ENCODE data around the gene BLACAT1.

Gene BLACAT1

DNA sequence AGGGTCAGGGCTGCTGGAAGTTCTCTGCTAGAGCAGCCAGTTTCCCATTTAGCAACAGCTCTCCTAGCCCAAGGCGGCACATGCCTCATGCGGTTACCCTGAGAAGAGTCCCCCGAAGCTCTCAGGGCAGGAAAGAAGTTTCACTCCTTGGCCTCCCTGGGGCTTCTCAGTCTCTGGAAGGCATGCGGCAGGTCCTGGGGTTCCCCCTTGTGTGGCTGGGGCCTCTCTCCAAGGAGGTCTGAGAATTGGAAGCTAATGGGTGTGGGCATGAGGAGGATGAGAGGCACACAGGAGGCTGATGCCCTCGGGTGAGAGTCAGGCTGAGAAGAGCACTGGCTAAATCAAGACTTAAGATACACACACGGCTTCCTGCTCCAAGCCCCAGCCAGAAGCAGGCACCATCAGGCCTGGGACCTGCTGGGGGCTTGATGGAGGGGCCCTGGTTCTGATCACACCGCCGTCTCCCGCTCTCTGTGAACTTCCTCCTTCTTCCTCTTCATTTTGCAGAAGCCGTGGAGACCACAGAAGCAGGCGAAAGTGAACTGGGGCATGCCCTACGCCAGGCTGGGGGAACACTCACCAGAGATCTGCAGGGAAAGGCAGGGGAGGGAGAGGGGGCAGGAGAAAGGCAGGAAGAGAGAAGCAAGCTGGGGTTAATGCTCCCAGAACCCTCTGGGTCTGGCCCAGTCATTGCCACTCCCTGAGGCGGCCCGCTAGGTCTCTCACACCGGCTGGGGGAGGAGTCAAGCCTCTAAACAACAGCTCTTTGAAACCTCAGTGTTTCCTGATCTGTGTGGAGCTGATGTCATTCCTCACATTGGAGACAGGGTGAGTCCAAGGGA lies 15.1 kb downstream of the BLACAT1 start:
- no peak overlapping the region for H3K9ac ChIP-seq
- no peak overlapping the region for H3K4me3 ChIP-seq (ENCODE audit: low read depth, low read length)
- H3K4me1 ChIP-seq, result peaks cover 10% of the 10 kb centered on the region

DNA sequence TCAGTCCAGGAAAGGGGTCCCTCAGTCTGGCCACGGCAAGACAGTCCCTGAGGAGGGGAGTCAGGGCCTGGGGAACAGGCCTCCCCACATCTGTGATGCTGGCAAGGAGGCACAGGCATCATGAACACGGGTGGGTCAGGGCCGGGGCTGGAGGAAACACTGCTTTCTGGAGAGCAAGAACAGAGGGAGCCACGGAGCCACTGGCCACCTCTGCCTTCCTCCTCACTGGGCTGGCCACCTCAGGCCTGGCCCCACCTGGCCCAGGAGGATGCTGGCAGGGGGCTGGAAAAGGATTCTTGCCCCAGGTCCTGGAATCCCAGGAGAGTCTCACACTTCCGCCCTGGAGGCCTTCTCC lies 15.7 kb downstream of the BLACAT1 start:
- H3K4me1 ChIP-seq, result peaks cover 10% of the 10 kb centered on the region
- H3K27ac ChIP-seq, result no peak overlapping the region

More for the DNA sequence above, 15.1 kb downstream of the BLACAT1 start:
- Histone ChIP-seq H3K36me3 (ENCODE audit: control insufficient read depth, insufficient read depth, low read length) (no peaks in the 10 kb centered on the region), H3K27ac (no peak overlapping the region), H3K9me3 (ENCODE audit: control insufficient read depth, low read length) (no peaks in the 10 kb centered on the region), H3K4me2 (ENCODE audit: low read length) (no peak overlapping the region), H3K79me2 (no peaks in the 10 kb centered on the region), H3K27me3 (ENCODE audit: control insufficient read depth, insufficient read depth, low read length) (no peaks in the 10 kb centered on the region), H2AFZ (no peak overlapping the region)
- TF ChIP-seq, protein P1, sequence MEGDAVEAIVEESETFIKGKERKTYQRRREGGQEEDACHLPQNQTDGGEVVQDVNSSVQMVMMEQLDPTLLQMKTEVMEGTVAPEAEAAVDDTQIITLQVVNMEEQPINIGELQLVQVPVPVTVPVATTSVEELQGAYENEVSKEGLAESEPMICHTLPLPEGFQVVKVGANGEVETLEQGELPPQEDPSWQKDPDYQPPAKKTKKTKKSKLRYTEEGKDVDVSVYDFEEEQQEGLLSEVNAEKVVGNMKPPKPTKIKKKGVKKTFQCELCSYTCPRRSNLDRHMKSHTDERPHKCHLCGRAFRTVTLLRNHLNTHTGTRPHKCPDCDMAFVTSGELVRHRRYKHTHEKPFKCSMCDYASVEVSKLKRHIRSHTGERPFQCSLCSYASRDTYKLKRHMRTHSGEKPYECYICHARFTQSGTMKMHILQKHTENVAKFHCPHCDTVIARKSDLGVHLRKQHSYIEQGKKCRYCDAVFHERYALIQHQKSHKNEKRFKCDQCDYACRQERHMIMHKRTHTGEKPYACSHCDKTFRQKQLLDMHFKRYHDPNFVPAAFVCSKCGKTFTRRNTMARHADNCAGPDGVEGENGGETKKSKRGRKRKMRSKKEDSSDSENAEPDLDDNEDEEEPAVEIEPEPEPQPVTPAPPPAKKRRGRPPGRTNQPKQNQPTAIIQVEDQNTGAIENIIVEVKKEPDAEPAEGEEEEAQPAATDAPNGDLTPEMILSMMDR (IDR thresholded peaks at IDR 0.05), result no peak

DNA sequence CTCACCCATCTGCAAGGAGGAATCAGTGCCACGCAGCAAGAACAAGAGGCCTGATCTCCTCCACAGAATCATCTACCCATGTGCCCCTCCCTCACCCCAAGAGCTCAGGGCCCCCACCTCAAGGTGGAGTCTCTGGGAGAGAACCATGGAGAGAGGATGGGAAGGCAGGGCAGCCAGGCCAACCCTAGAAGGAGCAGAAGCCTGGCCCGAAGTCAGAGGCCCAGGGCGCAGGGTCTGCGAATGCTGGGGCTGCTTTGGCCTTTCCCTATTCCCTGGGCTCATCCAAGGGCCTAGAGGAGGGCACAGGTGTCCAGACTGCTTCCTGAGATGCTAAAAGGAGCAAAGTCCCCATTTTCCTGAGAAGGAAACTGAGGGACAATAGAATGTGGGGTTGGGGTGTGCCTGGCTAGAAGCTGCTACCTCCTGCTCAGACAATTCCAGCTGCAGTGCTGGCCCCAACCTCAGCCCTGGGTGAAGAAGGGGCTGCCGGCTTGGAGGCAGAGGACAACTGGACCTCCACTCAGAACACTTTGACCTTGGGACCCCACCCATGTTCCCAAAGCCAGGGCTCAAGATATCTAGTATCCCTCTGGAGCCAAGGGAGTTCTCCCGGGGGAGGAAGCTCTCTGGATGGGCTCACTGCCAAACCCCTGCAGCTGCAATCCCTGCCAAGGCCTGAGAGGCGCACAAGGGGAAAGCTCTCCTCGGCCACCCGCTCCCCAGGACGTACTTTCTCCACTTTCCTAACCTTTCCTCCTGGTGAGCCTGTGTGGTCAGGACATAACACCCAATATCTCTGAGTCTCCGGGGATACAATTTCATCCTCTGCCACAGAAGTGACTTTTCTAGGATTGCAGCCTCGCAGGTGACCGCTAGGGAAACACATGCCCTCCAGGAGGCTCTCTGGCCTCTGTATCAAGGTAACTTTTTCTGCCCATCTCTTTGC lies 17.4 kb downstream of the BLACAT1 start:
- H3K4me1 ChIP-seq, result peaks cover 10% of the 10 kb centered on the region
- no peak overlapping the region for H3K4me3 ChIP-seq (ENCODE audit: low read depth, low read length)
- no peaks in the 10 kb centered on the region for H3K36me3 ChIP-seq (ENCODE audit: control insufficient read depth, insufficient read depth, low read length)
- H2AFZ ChIP-seq, result no peak overlapping the region
- TF ChIP-seq, protein P1 (IDR thresholded peaks at IDR 0.05), result peak; percentile 67
- H3K4me2 ChIP-seq (ENCODE audit: low read length), result no peak overlapping the region
- H3K79me2 ChIP-seq, result no peaks in the 10 kb centered on the region
- H3K27me3 ChIP-seq (ENCODE audit: control insufficient read depth, insufficient read depth, low read length), result no peaks in the 10 kb centered on the region
- no peaks in the 10 kb centered on the region for H3K9me3 ChIP-seq (ENCODE audit: control insufficient read depth, low read length)
- H3K9ac ChIP-seq, result no peak overlapping the region
- H3K27ac ChIP-seq, result peak overlapping the region; percentile 31

More for the DNA sequence above, 15.7 kb downstream of the BLACAT1 start:
- Histone ChIP-seq H3K9me3 (ENCODE audit: control insufficient read depth, low read length) (no peaks in the 10 kb centered on the region), H2AFZ (no peak overlapping the region), H3K9ac (no peak overlapping the region), H3K4me3 (ENCODE audit: low read depth, low read length) (no peak overlapping the region), H3K79me2 (no peaks in the 10 kb centered on the region), H3K27me3 (ENCODE audit: control insufficient read depth, insufficient read depth, low read length) (no peaks in the 10 kb centered on the region), H3K36me3 (ENCODE audit: control insufficient read depth, insufficient read depth, low read length) (no peaks in the 10 kb centered on the region), H3K4me2 (ENCODE audit: low read length) (no peak overlapping the region)
- TF ChIP-seq, protein P1 (IDR thresholded peaks at IDR 0.05), result no peak

DNA sequence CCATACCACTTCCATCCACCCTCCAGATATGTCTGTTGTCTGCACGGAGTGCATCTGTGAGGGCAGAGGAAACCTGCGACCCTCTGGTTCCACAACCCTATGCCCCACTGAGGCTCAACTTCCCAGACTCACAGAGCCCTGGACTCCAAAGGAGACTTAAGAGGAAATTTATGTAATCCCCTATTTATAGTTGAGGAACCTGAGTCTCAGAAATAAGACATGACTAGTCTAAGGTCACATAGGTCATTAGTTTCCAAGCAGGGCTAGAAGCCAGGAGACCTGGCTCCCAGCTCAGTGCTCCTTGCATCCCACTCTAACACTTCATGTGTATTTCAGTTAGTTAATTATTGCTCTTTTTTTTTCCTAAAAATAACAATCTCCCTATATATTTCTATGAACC lies 18.3 kb downstream of the BLACAT1 start:
- H3K79me2 ChIP-seq, result no peaks in the 10 kb centered on the region
- TF ChIP-seq, protein P1 (IDR thresholded peaks at IDR 0.05), result no peak
- no peak overlapping the region for H2AFZ ChIP-seq
- no peaks in the 10 kb centered on the region for H3K9me3 ChIP-seq (ENCODE audit: control insufficient read depth, low read length)
- H3K27me3 ChIP-seq (ENCODE audit: control insufficient read depth, insufficient read depth, low read length), result no peaks in the 10 kb centered on the region
- H3K36me3 ChIP-seq (ENCODE audit: control insufficient read depth, insufficient read depth, low read length), result no peaks in the 10 kb centered on the region
- no peak overlapping the region for H3K4me3 ChIP-seq (ENCODE audit: low read depth, low read length)
- no peak overlapping the region for H3K27ac ChIP-seq
- no peak overlapping the region for H3K4me2 ChIP-seq (ENCODE audit: low read length)
- peaks cover 10% of the 10 kb centered on the region for H3K4me1 ChIP-seq
- no peak overlapping the region for H3K9ac ChIP-seq
